Right lobe of liver (tissue), 4 donors: ENCODE data around the gene FOLH1.
A peak's percentile ranks its signal among the peaks of the same experiment; 100 is the strongest.

Source experiments
- POLR2A ChIP-seq: fragments of 450-650 bp; IDR thresholded peaks from one replicate; pipeline ENCODE4 v1.6.1; 2017; ENCODE audit warnings: antibody characterized with exemption, mild to moderate bottlenecking
- TF ChIP-seq, protein P1 (sequence below), 4 donors: fragments of 200-600 bp in 3 of 4; fragments of 450-650 bp in 1 of 4; IDR thresholded peaks; one replicate each; pipeline versions ENCODE4 v1.5.1 to v1.8.0; 2016 to 2022; ENCODE audit warnings: antibody characterized with exemption in 4 of 4, mild to moderate bottlenecking in 2 of 4
- donor health status: DM: no; HTN: no; CAD: no.
- donor health status: DM: no; HTN: no; CAD: no.
- donor health status: DM: no; HTN: yes; CAD: no.

DNA sequence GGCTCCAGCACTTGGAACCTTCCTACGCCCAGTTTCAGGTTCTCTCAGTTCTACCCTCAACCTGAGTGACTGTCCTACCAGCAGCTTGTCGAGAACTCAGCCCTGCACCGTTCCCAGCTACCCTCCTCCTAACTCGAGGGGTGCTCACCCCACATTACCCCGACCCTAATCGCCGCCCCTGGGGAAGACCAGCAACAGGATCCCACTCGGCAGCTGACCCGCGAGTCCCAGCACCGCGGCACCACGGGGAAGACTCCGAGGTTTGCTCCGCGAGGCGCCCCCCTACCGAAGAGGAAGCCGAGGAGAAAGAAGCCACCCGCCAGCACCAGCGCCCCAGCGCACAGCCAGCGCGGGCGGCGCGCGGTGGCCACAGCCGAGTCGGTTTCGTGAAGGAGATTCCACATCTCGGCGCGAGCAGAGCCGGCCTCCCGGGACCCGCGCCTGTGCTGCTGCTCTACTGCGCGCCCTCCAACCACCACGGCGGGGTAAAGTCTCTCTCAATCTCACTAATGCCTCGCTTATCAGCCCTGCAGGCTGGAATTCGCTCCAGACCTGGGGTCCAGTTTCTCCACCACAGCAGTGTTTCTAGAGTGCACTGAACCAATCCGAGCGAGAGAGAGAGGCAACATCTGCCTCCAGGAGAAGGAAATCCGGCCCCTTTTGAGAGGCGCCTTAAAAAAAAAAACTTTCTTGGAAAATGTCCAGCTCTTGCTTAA is at the start of gene FOLH1:
- TF ChIP-seq, protein P1, sequence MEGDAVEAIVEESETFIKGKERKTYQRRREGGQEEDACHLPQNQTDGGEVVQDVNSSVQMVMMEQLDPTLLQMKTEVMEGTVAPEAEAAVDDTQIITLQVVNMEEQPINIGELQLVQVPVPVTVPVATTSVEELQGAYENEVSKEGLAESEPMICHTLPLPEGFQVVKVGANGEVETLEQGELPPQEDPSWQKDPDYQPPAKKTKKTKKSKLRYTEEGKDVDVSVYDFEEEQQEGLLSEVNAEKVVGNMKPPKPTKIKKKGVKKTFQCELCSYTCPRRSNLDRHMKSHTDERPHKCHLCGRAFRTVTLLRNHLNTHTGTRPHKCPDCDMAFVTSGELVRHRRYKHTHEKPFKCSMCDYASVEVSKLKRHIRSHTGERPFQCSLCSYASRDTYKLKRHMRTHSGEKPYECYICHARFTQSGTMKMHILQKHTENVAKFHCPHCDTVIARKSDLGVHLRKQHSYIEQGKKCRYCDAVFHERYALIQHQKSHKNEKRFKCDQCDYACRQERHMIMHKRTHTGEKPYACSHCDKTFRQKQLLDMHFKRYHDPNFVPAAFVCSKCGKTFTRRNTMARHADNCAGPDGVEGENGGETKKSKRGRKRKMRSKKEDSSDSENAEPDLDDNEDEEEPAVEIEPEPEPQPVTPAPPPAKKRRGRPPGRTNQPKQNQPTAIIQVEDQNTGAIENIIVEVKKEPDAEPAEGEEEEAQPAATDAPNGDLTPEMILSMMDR (IDR thresholded peaks at IDR 0.05) = no peak
- peak; percentile 46 for TF ChIP-seq POLR2A
